ENCODE data around the gene MPZL3.

GRCh38 chr11:118223570-118223969, 28.6 kb downstream of the MPZL3 start:
- TF ChIP-seq CTCF (IDR thresholded peaks at IDR 0.05; ENCODE audit: low read depth, low read length) = no peak
- no peak for TF ChIP-seq EZH2phosphoT487 (IDR thresholded peaks at IDR 0.05; ENCODE audit: low read depth)

Data from OCI-LY3 (cell line).